HG03439 (cell line): Measurements from ENCODE around the gene CDH18.

ENCODE experiments used
- ATAC-seq: cut with Tn5 transposase; IDR thresholded peaks from one replicate; pipeline ENCODE4 v1.9.1; 2021; ENCODE audit warnings: mild to moderate bottlenecking, moderate library complexity; ENCODE audit not compliant: unreplicated experiment

The CDH18 gene

DNA sequence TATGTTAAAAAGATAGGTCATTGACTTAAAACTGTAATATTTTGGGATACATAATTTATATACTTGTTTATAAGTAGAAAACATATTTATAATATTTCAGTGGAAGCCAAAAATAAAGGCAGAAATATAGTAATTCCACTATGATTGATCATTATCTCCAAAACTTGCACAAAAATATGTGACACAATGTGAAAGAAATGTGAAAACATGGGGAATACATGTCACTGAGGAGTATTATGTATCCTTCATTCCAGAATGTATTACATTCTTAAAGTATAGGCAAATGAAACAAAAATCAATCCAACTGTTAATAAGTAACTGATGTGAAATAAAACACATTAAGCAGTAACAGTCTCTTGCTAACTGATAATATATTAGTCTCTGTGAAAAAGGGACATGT, 236.7 kb downstream of the CDH18 start:
- ATAC-seq, result no peak

DNA sequence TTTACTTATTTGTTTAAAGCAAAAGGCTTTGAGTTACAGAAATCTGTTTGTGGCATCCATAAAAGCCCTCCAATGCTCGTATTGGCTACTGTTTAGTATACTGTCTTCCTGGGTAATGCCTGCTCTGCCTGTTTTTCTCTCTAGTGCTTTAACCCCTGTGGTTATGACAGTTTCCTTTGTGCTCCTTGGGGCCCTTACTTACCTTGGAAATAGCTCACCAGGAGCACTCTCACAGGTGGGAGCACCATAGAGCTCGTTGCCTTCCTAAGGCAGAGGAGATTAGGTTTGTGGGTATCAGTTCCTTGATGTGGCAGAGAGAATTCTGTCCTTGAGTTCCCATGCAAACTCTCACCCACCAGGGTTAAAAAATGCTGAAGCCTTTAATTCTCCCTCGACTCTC, 242.8 kb downstream of the CDH18 start:
- no peak for ATAC-seq

GRCh38 chr5:19739671-19740070, 248.3 kb downstream of the CDH18 start:
- no peak for ATAC-seq

DNA sequence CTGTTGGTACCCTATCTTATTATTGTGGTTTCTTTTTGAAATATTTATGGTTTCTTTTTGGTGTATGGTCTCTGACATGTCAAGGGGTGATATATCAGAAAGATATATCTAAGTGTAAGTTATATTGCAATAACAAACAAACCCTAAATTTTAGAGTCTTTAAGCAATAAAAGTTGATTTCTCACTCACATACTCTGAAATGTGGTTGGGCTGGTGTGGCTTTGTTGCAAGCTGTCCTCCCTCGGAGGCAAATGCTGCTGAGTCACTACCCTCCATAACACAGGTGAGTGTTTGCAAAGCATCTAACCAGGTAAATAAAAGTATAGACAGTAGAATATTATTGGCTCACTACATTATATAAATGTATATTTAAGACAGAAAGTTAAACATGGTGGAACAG, 253.2 kb downstream of the CDH18 start:
- ATAC-seq, result no peak

GRCh38 chr5:19733612-19734495, 254.1 kb downstream of the CDH18 start:
- ATAC-seq, result no peak

GRCh38 chr5:19728571-19728970, 259.4 kb downstream of the CDH18 start:
- ATAC-seq, result no peak

GRCh38 chr5:19719109-19719508, 268.9 kb downstream of the CDH18 start:
- no peak for ATAC-seq

GRCh38 chr5:19713740-19714139, 274.3 kb downstream of the CDH18 start:
- no peak for ATAC-seq

DNA sequence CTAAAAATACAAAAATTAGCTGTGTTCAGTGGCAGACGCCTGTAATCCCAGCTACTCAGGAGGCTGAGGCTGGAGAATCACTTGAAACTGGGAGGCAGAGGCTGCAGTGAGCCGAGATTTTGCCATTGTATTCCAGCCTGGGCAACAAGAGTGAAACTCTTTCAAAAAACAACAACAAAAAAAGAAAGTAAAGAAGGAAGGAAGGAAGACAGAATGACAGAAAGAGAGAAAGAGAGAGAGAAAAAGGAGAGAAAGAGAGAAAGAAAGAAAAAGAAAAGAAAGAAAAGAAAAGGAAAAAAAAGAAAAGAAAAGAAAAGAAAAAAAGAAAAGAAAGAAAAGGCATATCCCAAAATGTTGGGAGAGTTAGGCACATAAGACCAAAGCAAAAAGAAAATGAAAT, 278.6 kb downstream of the CDH18 start:
- ATAC-seq, result no peak

DNA sequence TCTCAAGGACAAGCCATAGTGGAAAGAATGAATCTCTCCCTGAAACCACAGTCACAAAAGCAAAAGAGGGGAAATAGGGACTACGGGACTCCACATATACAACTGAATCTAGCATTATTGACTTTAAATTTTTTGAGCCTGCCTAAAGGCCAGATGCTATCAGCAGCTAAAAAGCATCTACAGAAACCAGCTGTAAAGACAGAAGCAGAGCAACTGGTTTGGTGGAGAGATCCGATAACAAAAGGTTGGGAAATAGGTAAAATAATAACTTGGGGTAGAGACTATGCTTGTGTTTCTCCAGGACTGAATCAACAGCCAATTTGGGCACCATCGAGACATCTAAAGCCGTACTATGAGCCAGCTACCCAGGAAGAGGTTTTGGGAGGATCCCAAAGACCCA, 281.2 kb downstream of the CDH18 start:
- no peak for ATAC-seq

DNA sequence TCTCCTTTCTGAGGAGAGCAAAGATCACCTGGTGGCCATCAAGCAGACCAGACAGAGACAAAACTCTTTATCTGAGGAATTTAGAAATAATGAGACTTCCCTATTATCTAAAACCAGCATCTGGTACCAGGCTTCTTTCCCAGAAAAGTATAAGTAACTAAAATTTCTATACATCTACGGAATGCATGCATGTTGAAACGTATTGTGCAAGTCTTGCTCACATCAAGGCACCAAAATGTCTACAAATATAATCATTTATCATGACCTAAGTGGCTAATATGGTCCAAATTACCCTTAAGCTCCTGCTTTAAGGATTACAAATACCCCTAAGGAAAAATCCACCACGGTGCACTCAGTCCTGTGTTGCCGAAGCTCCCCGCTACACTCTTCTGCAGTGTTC, 286.3 kb downstream of the CDH18 start:
- ATAC-seq, result no peak

DNA sequence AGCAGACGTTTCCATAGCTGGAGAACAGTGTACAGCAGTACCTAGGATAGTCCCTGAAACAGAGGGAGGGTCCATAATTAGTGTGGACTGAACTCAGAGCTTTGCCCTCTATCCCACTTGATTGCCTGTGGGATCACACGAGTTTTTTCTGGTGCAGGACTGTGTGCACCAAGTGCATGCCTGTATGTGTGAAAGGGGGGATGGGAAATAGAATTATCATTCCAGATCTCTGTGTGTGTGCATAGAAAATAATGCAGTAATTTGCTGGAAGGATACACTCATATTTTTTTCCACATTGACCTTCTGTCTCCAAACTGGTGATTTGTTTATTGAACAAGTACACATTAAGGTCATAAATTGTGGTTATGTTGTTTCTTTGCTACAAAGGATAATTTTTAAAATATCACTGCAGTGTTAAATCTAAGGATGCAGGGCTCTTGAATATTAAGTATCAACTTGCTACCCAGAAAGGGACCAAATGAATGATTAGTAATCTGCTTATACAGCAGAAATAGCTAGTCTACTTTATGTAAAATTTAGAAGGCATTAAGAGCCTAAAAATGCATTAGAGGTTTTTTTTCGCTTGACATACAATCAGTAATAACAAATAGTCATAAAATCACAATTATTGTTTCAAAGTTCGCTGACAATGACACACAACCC, 292.9 kb downstream of the CDH18 start:
- no peak for ATAC-seq

- no peak for ATAC-seq
Observed at GRCh38 chr5:19690978-19691377, 297.0 kb downstream of the CDH18 start.

- ATAC-seq, result no peak
Observed at GRCh38 chr5:19685473-19685872, 302.5 kb downstream of the CDH18 start.

GRCh38 chr5:19676895-19677294, 311.1 kb downstream of the CDH18 start:
- ATAC-seq, result no peak

- no peak for ATAC-seq
Observed at GRCh38 chr5:19660679-19661078, 327.3 kb downstream of the CDH18 start.

DNA sequence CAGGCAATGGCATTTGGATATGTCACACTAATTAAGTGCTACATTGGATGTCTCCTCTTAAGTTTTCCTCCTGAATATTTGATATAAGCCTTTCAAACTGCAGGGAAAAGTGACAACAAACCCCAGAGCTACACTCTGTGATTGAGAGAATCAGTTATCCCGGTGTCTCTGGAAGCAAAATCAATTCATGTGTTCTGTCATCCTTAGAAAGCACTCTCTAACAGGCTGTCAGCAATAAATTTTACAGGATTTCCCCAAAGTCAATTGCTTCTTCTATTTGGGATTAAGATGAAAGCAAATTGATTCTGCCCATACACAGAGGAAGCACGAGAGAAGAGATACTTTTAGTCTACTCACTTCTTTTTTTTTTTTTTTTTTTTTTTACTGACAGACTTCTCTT, 332.4 kb downstream of the CDH18 start:
- ATAC-seq, result no peak

GRCh38 chr5:19638461-19638860, 349.5 kb downstream of the CDH18 start:
- ATAC-seq, result no peak

DNA sequence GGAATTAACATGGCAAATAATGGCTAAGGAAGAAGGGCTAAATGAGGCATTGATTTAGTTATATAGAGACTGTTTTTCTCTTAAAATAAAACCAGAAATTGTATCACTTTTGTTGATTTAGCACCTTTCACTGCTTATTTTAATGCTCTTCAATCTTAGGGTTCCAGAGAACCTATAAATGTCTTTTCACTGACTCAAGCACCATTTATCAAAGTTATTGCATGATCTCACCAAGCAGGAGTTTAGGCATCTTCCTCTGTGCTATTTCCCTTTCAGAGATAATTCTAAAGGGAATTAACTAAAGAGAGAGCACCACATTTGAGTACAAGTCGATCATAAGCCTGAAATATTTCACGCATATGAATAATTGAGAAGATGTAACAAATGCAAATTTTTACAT, 357.1 kb downstream of the CDH18 start:
- ATAC-seq, result no peak

- no peak for ATAC-seq
Observed at GRCh38 chr5:19626211-19626610, 361.8 kb downstream of the CDH18 start.

GRCh38 chr5:19625562-19625961, 362.4 kb downstream of the CDH18 start:
- no peak for ATAC-seq

DNA sequence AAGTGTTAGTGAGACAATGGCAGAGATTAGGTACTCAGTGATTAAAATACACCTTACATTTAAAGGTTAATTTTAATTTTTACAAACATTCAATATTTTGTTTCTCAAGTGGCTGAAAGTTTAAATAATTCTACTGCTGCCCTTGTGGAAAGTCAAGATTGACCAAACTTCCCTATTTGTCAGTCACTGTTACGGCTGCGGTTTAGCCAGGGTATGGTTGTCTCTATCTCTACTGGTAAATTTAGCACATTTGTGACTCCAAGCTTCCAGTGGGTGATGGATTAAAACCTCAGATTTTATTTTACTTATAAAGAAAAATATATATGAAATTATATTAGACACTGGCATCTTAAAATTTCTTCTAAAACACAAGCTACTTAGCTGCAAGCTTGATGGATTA, 368.4 kb downstream of the CDH18 start:
- ATAC-seq, result no peak
